Left ventricle myocardium inferior (tissue), 1 donor: Measurements from ENCODE around the gene ARHGAP44. TPM values are rescaled to one million over a fixed set of nuclear protein-coding genes. Genes with fewer than 3 reads are reported as not detected.

ENCODE experiments used
- DNase-seq: peaks from one replicate; pipeline ENCODE4 v3.0.0-alpha.2; 2020
- H3K27ac ChIP-seq: fragments of 200-600 bp; replicated peaks from 2 replicates; pipeline ENCODE4 v1.8.0; 2021
- H3K27me3 ChIP-seq: fragments of 200-600 bp; 2 replicates; pipeline ENCODE4 v1.8.0; 2021; ENCODE audit warnings: low read depth
- H3K36me3 ChIP-seq: fragments of 200-600 bp; 2 replicates; pipeline ENCODE4 v1.8.0; 2021
- H3K4me1 ChIP-seq: fragments of 200-600 bp; 2 replicates; pipeline ENCODE4 v1.8.0; 2021
- H3K4me3 ChIP-seq: fragments of 200-600 bp; 2 replicates; pipeline ENCODE4 v1.8.0; 2021; ENCODE audit warnings: mild to moderate bottlenecking, moderate library complexity
- H3K9me3 ChIP-seq: fragments of 200-600 bp; replicated peaks from 2 replicates; pipeline ENCODE4 v1.8.0; 2021
- intact Hi-C: fragments of 100-400 bp; cut with micrococcal nuclease; formaldehyde crosslinking; loops from one replicate; pipeline ENCODE4 v1.11.0; 2022
- total RNA-seq: library from RNA; stranded (reverse); fragmentation: NEBNext Ultra II Directional; extraction: Animal tissue kit (Norgen Biotek cat#: 25700); gene quantifications from one replicate; pipeline ENCODE4 v1.2.1, GENCODE V29; 2021
- TF ChIP-seq, protein P1 (sequence below): fragments of 200-600 bp; IDR thresholded peaks from 2 replicates; pipeline ENCODE4 v1.8.0; 2021; ENCODE audit warnings: antibody characterized with exemption, mild to moderate bottlenecking, borderline replicate concordance
- donor health status: DM: no; HTN: yes; CAD: no; lungs with severe emphysema.

Gene ARHGAP44
- total RNA-seq, 1 donor from 2014 or later: 7.2 TPM

DNA sequence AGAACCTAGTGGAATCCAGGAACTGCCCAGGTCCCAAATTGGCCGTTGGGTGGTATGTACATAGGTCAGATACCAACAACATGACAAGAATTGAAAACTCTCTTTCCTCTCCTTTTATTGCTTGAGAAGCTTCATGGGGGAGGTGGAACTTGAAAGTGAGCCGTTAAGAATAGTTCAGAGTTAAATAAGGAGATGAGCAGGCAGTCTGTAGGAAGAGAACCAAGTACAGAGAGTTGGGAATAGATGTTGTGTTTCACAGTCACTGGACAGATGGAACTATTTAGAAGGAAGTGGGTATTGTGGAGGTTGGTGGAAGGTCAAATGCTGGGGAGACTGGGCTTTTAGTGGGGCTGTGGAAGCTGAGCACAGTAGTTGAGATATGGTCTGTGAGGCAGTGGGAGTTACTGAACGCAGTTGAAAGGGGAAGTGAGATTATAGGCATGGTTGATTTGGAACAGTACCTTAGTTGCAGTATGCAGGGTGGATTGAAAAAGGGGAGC is 26.4 kb downstream of the ARHGAP44 start:
- no peak for DNase-seq
- intact Hi-C loops: no loop called here
- H3K36me3 ChIP-seq: no peaks in the 10 kb centered on the region
- H3K27ac ChIP-seq: no peak overlapping the region
- peaks cover 12% of the 10 kb centered on the region for H3K9me3 ChIP-seq
- no peaks in the 10 kb centered on the region for H3K4me1 ChIP-seq
- no peaks in the 10 kb centered on the region for H3K27me3 ChIP-seq
- TF ChIP-seq, protein P1, sequence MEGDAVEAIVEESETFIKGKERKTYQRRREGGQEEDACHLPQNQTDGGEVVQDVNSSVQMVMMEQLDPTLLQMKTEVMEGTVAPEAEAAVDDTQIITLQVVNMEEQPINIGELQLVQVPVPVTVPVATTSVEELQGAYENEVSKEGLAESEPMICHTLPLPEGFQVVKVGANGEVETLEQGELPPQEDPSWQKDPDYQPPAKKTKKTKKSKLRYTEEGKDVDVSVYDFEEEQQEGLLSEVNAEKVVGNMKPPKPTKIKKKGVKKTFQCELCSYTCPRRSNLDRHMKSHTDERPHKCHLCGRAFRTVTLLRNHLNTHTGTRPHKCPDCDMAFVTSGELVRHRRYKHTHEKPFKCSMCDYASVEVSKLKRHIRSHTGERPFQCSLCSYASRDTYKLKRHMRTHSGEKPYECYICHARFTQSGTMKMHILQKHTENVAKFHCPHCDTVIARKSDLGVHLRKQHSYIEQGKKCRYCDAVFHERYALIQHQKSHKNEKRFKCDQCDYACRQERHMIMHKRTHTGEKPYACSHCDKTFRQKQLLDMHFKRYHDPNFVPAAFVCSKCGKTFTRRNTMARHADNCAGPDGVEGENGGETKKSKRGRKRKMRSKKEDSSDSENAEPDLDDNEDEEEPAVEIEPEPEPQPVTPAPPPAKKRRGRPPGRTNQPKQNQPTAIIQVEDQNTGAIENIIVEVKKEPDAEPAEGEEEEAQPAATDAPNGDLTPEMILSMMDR: no peak
- no peak overlapping the region for H3K4me3 ChIP-seq

- H3K36me3 ChIP-seq: no peaks in the 10 kb centered on the region
- no peak for DNase-seq
- peaks cover 5% of the 10 kb centered on the region for H3K4me1 ChIP-seq
- no peak overlapping the region for H3K27ac ChIP-seq
- H3K27me3 ChIP-seq: no peaks in the 10 kb centered on the region
- no peak overlapping the region for H3K4me3 ChIP-seq
- intact Hi-C loops: no loop called here
- TF ChIP-seq, protein P1: no peak
- H3K9me3 ChIP-seq: peaks cover 12% of the 10 kb centered on the region
Observed at GRCh38 chr17:12821376-12821940, 32.2 kb downstream of the ARHGAP44 start.

DNA sequence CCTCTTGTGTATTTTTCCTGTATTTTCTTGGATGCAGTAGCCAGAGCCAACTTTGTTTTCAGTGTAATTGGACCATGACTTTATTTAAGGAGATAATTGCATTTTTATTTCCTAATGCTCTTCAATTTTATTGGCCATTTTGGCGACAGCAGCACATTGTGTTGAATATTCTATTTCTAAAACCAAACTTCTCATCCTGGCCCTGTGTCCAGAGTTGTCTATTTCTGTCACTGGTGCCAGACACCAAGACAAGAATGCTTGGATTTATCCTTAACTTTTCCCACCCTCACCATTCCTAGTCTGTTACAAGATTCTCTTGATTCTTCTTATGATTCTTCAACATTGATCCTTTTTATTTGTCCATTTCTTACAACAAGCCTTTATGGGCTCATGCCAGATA is 37.1 kb downstream of the ARHGAP44 start:
- intact Hi-C loops: no loop called here
- H3K27ac ChIP-seq: no peak overlapping the region
- TF ChIP-seq, protein P1: no peak
- H3K4me1 ChIP-seq: no peaks in the 10 kb centered on the region
- H3K4me3 ChIP-seq: no peak overlapping the region
- no peak for DNase-seq
- H3K27me3 ChIP-seq: no peaks in the 10 kb centered on the region
- no peaks in the 10 kb centered on the region for H3K36me3 ChIP-seq
- H3K9me3 ChIP-seq: peaks cover 10% of the 10 kb centered on the region

- Histone ChIP-seq H3K27ac (no peak overlapping the region), H3K27me3 (no peaks in the 10 kb centered on the region), H3K4me1 (no peaks in the 10 kb centered on the region), H3K4me3 (no peak overlapping the region), H3K9me3 (peaks cover 25% of the 10 kb centered on the region), H3K36me3 (no peaks in the 10 kb centered on the region)
- DNase-seq: no peak
- intact Hi-C loops: no loop called here
- TF ChIP-seq, protein P1: no peak
Observed at GRCh38 chr17:12830777-12831247, 41.5 kb downstream of the ARHGAP44 start.

DNA sequence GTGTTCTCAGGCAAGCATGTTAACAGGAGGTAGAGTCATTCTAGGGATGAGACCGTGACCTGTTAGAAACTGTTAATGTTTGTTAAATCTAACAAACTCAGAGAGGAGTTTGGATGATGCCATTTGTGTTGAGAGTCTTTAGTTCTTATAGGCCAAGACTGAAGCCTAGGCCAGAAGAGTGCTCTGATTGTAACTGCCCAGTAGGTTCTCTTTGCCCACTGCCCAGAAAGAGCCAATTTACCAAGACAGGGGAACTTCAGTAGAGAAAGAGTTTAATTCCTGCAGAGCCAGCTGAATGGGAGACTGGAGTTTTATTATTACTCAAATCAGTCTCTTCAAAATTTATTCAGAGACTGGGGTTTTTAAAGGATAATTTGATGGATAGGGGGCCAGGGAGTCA is 42.5 kb downstream of the ARHGAP44 start:
- no peak for DNase-seq
- Histone ChIP-seq H3K9me3 (peaks cover 25% of the 10 kb centered on the region), H3K27ac (no peak overlapping the region), H3K4me1 (no peaks in the 10 kb centered on the region), H3K4me3 (no peak overlapping the region), H3K27me3 (no peaks in the 10 kb centered on the region), H3K36me3 (no peaks in the 10 kb centered on the region)
- intact Hi-C loops: no loop called here
- TF ChIP-seq, protein P1: no peak
